ENCODE data around the gene JAZF1.

GRCh38 chr7:28104041-28104541, 76.5 kb downstream of the JAZF1 start:
- no peak for TF ChIP-seq CTCF (IDR thresholded peaks at IDR 0.05)
- TF ChIP-seq ZFX (IDR thresholded peaks at IDR 0.05; ENCODE audit: borderline replicate concordance) = no peak

Measured in 22Rv1 (cell line).